Ishikawa (cell line): Measurements from ENCODE around the gene CGREF1.

Experiments used
- REST ChIP-seq: IDR thresholded peaks from 2 replicates; pipeline ENCODE4 v1.6.1; 2012; ENCODE audit warnings: low read depth, mild to moderate bottlenecking
- TCF12 ChIP-seq: IDR thresholded peaks from 2 replicates; pipeline ENCODE4 v1.6.1; 2012; ENCODE audit warnings: low read depth
- TF ChIP-seq, protein P1 (sequence below): IDR thresholded peaks from 2 replicates; pipeline ENCODE4 v1.6.1; 2012

DNA sequence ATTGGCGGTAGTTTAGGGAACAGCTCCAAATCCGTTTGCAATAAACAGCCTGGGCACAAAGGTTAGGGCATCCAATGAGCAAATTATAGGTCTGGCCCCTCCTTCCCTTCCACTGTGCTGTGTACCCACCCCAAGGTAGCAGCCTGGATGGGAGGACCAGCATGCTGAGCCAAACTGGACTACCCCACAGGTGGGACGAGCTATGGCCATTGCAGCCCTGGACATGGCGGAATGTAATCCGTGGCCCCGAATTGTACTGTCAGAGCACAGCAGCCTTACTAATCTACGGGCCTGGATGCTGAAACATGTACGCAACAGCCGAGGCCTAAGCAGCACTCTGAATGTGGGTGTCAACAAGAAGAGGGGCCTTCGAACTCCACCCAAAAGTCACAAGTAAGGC lies 60.7 kb downstream of the CGREF1 start:
- TF ChIP-seq, protein P1, sequence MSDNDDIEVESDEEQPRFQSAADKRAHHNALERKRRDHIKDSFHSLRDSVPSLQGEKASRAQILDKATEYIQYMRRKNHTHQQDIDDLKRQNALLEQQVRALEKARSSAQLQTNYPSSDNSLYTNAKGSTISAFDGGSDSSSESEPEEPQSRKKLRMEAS: no peak
- TF ChIP-seq REST (no peak), TCF12 (no peak)
